ENCODE results near the gene HMGXB3. TPM values are rescaled to one million over a fixed set of nuclear protein-coding genes. Genes with fewer than 3 reads are reported as not detected.

Gene HMGXB3
- total RNA-seq, 2 experiments from 2014 or later = 35.1 to 44.0 TPM

DNA sequence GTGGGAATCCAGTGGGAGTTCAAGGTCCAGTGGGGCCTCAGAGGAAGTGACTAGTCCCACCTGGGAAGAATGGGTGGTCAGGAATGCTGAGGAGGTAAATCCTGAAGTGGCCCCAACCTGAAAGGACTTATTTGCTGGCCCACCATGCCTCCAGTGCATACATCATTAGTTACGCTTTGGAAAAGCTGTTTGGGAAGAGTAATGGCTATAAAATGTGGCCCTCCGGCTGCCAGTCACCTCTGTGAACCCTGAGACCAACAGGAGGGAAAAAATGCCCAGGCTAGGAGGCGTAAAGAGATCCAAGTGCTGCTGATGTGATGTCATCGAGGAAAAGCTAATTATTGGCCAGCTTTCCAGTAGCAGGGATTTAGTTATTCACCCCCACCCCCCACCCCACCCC lies 42.7 kb upstream of the HMGXB3 start:
- H3K27ac ChIP-seq (ENCODE audit: low read depth, low read length, poor library complexity, severe bottlenecking) = no peak overlapping the region
- no peaks in the 10 kb centered on the region for H3K9me3 ChIP-seq (ENCODE audit: low read length)
- H3K36me3 ChIP-seq (ENCODE audit: insufficient read depth, low read length) = no peaks in the 10 kb centered on the region
- H3K4me3 ChIP-seq (ENCODE audit: low read depth, low read length, poor library complexity, severe bottlenecking) = no peak overlapping the region
- no peak overlapping the region for H2AFZ ChIP-seq (ENCODE audit: low read length)
- TF ChIP-seq EZH2phosphoT487 (IDR thresholded peaks at IDR 0.05; ENCODE audit: borderline replicate concordance, low read depth, low read length) = no peak
- TF ChIP-seq, protein P1, sequence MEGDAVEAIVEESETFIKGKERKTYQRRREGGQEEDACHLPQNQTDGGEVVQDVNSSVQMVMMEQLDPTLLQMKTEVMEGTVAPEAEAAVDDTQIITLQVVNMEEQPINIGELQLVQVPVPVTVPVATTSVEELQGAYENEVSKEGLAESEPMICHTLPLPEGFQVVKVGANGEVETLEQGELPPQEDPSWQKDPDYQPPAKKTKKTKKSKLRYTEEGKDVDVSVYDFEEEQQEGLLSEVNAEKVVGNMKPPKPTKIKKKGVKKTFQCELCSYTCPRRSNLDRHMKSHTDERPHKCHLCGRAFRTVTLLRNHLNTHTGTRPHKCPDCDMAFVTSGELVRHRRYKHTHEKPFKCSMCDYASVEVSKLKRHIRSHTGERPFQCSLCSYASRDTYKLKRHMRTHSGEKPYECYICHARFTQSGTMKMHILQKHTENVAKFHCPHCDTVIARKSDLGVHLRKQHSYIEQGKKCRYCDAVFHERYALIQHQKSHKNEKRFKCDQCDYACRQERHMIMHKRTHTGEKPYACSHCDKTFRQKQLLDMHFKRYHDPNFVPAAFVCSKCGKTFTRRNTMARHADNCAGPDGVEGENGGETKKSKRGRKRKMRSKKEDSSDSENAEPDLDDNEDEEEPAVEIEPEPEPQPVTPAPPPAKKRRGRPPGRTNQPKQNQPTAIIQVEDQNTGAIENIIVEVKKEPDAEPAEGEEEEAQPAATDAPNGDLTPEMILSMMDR (conservative IDR thresholded peaks at IDR 0.05; ENCODE audit: low read length) = no peak
- DNase-seq (ENCODE audit: low spot score) = no peak
- ChIA-PET CTCF (ENCODE audit: unreplicated experiment) (no interaction called here), POLR2A (interaction anchor here (0.5 to 1.1 kb wide), 5 partner anchors 11 to 47 kb away, joined by 3 read pairs; partner anchors contain the start of genes HMGXB3 and TIGD6)
- intact Hi-C loops (cut with micrococcal nuclease; ENCODE audit: unreplicated experiment) = no loop called here
- H3K4me2 ChIP-seq (ENCODE audit: low read length) = no peak overlapping the region
- no peaks in the 10 kb centered on the region for H3K79me2 ChIP-seq (ENCODE audit: insufficient read depth, low read depth, low read length)
- no peaks in the 10 kb centered on the region for H3K9me2 ChIP-seq (ENCODE audit: insufficient read depth, low read length)
- peaks cover 9% of the 10 kb centered on the region for H3K4me1 ChIP-seq (ENCODE audit: insufficient read depth, low read length, poor library complexity, severe bottlenecking)
- no peaks in the 10 kb centered on the region for H4K20me1 ChIP-seq (ENCODE audit: insufficient read depth, low read length)
- BruUV-seq (replicated peaks) = no TSS peak

DNA sequence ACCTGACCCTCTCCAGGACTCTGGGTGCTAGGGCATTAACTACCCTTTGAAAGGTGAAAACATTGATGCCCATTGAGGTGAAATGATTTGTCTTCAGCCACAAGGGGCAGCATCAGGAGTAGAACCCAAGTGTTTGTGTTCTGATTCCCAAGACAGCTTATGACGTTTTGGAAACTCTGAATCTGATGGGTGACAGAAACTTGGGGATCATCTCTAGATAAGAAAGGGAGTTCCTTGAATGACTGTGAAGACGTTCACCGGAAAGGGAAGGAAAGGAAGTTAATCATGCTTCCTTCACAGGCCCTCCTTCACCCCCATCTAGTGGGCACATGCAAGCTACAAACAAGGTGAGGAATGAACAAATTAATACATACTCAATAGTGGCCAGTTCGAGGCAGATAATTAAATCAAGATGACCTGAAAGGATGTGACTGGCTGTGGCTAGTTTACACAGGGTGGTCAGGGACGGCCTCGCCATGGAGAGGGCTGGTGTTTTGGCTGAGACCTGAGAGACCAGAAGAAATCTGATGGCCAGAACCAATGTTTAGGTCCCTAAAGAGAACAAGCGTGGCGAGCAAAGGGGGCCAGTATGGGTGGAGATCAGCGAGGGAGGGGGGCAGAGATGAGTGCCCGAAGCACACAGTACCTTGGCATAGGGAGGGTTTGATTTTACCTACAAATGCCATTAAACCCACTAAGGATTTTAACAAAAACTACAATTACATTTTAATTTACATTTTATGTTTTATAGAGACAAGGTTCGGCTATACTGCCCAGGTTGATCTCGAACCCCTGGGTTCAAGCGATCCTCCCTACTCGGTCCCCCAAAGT lies 40.9 kb upstream of the HMGXB3 start:
- Histone ChIP-seq H3K4me3 (ENCODE audit: low read depth, low read length, poor library complexity, severe bottlenecking) (peak overlapping the region; percentile 72), H3K4me1 (ENCODE audit: insufficient read depth, low read length, poor library complexity, severe bottlenecking) (peaks cover 9% of the 10 kb centered on the region), H3K4me2 (ENCODE audit: low read length) (peak overlapping the region; percentile 87), H3K9me3 (ENCODE audit: low read length) (no peaks in the 10 kb centered on the region), H3K36me3 (ENCODE audit: insufficient read depth, low read length) (no peaks in the 10 kb centered on the region), H4K20me1 (ENCODE audit: insufficient read depth, low read length) (no peaks in the 10 kb centered on the region), H2AFZ (ENCODE audit: low read length) (peak overlapping the region; percentile 92; the same call in 1 of the 2 replicates), H3K9me2 (ENCODE audit: insufficient read depth, low read length) (no peaks in the 10 kb centered on the region), H3K27ac (ENCODE audit: low read depth, low read length, poor library complexity, severe bottlenecking) (no peak overlapping the region), H3K79me2 (ENCODE audit: insufficient read depth, low read depth, low read length) (no peaks in the 10 kb centered on the region)
- BruUV-seq (replicated peaks) = no TSS peak
- TF ChIP-seq, protein P1 (conservative IDR thresholded peaks at IDR 0.05; ENCODE audit: low read length) = peak; percentile 91
- no peak for TF ChIP-seq EZH2phosphoT487 (IDR thresholded peaks at IDR 0.05; ENCODE audit: borderline replicate concordance, low read depth, low read length)
- DNase-seq (ENCODE audit: low spot score) = peak; percentile 49
- POLR2A ChIA-PET = interaction anchor here (0.5 to 1.7 kb wide), 6 partner anchors 10 to 130 kb away, joined by 3 to 4 read pairs (median 3); no protein-coding TSS in a partner anchor
- CTCF ChIA-PET (ENCODE audit: unreplicated experiment) = interaction anchor here (0.6 to 1.2 kb wide), 5 partner anchors 21 to 301 kb away, joined by 3 to 5 read pairs (median 3); no protein-coding TSS in a partner anchor
- intact Hi-C loops (cut with micrococcal nuclease; ENCODE audit: unreplicated experiment) = loop anchor here (2.0 to 10.0 kb wide), 3 partner anchors 41 to 125 kb away; partner anchors contain the start of genes HMGXB3 and TIGD6
